H1 (cell line): Measurements from ENCODE around the gene FOXO4.

ENCODE experiments used
- CEBPB ChIP-seq: IDR thresholded peaks from 2 replicates; pipeline ENCODE4 v1.6.1; 2012; ENCODE audit warnings: low read depth, low read length
- CTCF ChIP-seq, 3 experiments: IDR thresholded peaks; 1 replicate in 2 of 3; 2 replicates in 1 of 3; pipeline versions ENCODE4 v1.5.1 to v1.6.1; 2011; ENCODE audit warnings: low read length in 3 of 3, mild to moderate bottlenecking in 3 of 3, inconsistent platforms in 2 of 3, low read depth in 1 of 3, moderate library complexity in 1 of 3; ENCODE audit not compliant: insufficient read depth in 1 of 3; ENCODE audit errors: control extremely low read depth in 1 of 3
- EZH2 ChIP-seq: fragments of 200-600 bp; sonication (generic); IDR thresholded peaks from 2 replicates; pipeline ENCODE4 v1.7.1; 2012; ENCODE audit warnings: low read depth, mild to moderate bottlenecking, moderate library complexity, low read length, inconsistent platforms; ENCODE audit not compliant: severe bottlenecking
- POLR2A ChIP-seq, 2 experiments: IDR thresholded peaks; 1 replicate in 1 of 2; 2 replicates in 1 of 2; pipeline ENCODE4 v1.6.1; 2011; ENCODE audit warnings: low read depth in 2 of 2, low read length in 2 of 2, mild to moderate bottlenecking in 2 of 2; ENCODE audit errors: control extremely low read depth in 1 of 2

GRCh38 chrX:71056867-71057266 is 38.8 kb upstream of the FOXO4 start:
- TF ChIP-seq CTCF (IDR thresholded peaks at IDR 0.05; ENCODE audit: control extremely low read depth in 1 of 3, insufficient read depth in 1 of 3, low read depth in 1 of 3, low read length in 3 of 3): no peak
- TF ChIP-seq POLR2A (IDR thresholded peaks at IDR 0.05; ENCODE audit: control extremely low read depth in 1 of 2, low read depth in 2 of 2, low read length in 2 of 2): no peak
- TF ChIP-seq EZH2: no peak
- TF ChIP-seq CEBPB: no peak
